ENCODE results near the gene MYO7A. TPM values are rescaled to one million over a fixed set of nuclear protein-coding genes. Genes with fewer than 3 reads are reported as not detected.

MYO7A gene
- total RNA-seq, 1 experiment from 2014 or later, result 3.5 TPM

- Histone ChIP-seq H3F3A (ENCODE audit: insufficient read depth, low read depth) (no peaks in the 10 kb centered on the region), H3K4me1 (replicated peaks; ENCODE audit: insufficient read depth) (no peaks in the 10 kb centered on the region), H3K27me3 (ENCODE audit: insufficient read depth, low read depth) (peaks cover 51% of the 10 kb centered on the region), H3K27ac (no peak overlapping the region), H3K79me2 (ENCODE audit: low read depth) (no peaks in the 10 kb centered on the region), H4K20me1 (ENCODE audit: insufficient read depth) (no peaks in the 10 kb centered on the region), H3K4me2 (no peak overlapping the region), H3K36me3 (ENCODE audit: low read depth) (no peaks in the 10 kb centered on the region), H2AFZ (no peak overlapping the region), H3K9me3 (ENCODE audit: insufficient read depth, low read depth) (no peaks in the 10 kb centered on the region), H3K4me3 (no peak overlapping the region), H3K9me2 (ENCODE audit: insufficient read depth) (no peaks in the 10 kb centered on the region)
- POLR2A ChIA-PET (ENCODE audit: unreplicated experiment), result no interaction called here
- DNase-seq, result no peak
- no TSS peak for BruUV-seq (replicated peaks)
- TF ChIP-seq CTCF (conservative IDR thresholded peaks at IDR 0.05), result no peak
- no peak for TF ChIP-seq EZH2 (IDR thresholded peaks at IDR 0.05; ENCODE audit: low read depth)
- CTCF ChIA-PET, result interaction anchor here (0.6 kb wide), 1 partner anchor 62 kb away, joined by 4 read pairs; no protein-coding TSS in a partner anchor
- intact Hi-C loops (cut with micrococcal nuclease; ENCODE audit: unreplicated experiment), result no loop called here
These were observed 51.0 kb downstream of the MYO7A start for GRCh38 chr11:77179048-77179447.

GRCh38 chr11:77179681-77180080, 51.6 kb downstream of the MYO7A start:
- Histone ChIP-seq H3K36me3 (ENCODE audit: low read depth) (no peaks in the 10 kb centered on the region), H2AFZ (no peak overlapping the region), H3K27ac (no peak overlapping the region), H3K27me3 (ENCODE audit: insufficient read depth, low read depth) (peaks cover 58% of the 10 kb centered on the region), H3K4me3 (no peak overlapping the region), H3K4me1 (replicated peaks; ENCODE audit: insufficient read depth) (no peaks in the 10 kb centered on the region), H3K9me3 (ENCODE audit: insufficient read depth, low read depth) (no peaks in the 10 kb centered on the region), H3K9me2 (ENCODE audit: insufficient read depth) (no peaks in the 10 kb centered on the region), H4K20me1 (ENCODE audit: insufficient read depth) (no peaks in the 10 kb centered on the region), H3F3A (ENCODE audit: insufficient read depth, low read depth) (no peaks in the 10 kb centered on the region), H3K4me2 (no peak overlapping the region), H3K79me2 (ENCODE audit: low read depth) (no peaks in the 10 kb centered on the region)
- ChIA-PET POLR2A (ENCODE audit: unreplicated experiment) (no interaction called here), CTCF (no interaction called here)
- no TSS peak for BruUV-seq (replicated peaks)
- no peak for TF ChIP-seq EZH2 (IDR thresholded peaks at IDR 0.05; ENCODE audit: low read depth)
- no peak for TF ChIP-seq CTCF (conservative IDR thresholded peaks at IDR 0.05)
- DNase-seq, result no peak
- intact Hi-C loops (cut with micrococcal nuclease; ENCODE audit: unreplicated experiment), result no loop called here

GRCh38 chr11:77180346-77180745, 52.3 kb downstream of the MYO7A start:
- Histone ChIP-seq H3K79me2 (ENCODE audit: low read depth) (no peaks in the 10 kb centered on the region), H2AFZ (no peak overlapping the region), H3K27me3 (ENCODE audit: insufficient read depth, low read depth) (peaks cover 64% of the 10 kb centered on the region), H4K20me1 (ENCODE audit: insufficient read depth) (no peaks in the 10 kb centered on the region), H3K27ac (no peak overlapping the region), H3K4me2 (no peak overlapping the region), H3K4me3 (no peak overlapping the region), H3K9me2 (ENCODE audit: insufficient read depth) (no peaks in the 10 kb centered on the region), H3F3A (ENCODE audit: insufficient read depth, low read depth) (no peaks in the 10 kb centered on the region), H3K9me3 (ENCODE audit: insufficient read depth, low read depth) (no peaks in the 10 kb centered on the region), H3K4me1 (replicated peaks; ENCODE audit: insufficient read depth) (no peaks in the 10 kb centered on the region), H3K36me3 (ENCODE audit: low read depth) (no peaks in the 10 kb centered on the region)
- no peak for TF ChIP-seq CTCF (conservative IDR thresholded peaks at IDR 0.05)
- no peak for TF ChIP-seq EZH2 (IDR thresholded peaks at IDR 0.05; ENCODE audit: low read depth)
- CTCF ChIA-PET, result no interaction called here
- no peak for DNase-seq
- POLR2A ChIA-PET (ENCODE audit: unreplicated experiment), result no interaction called here
- intact Hi-C loops (cut with micrococcal nuclease; ENCODE audit: unreplicated experiment), result no loop called here
- BruUV-seq (replicated peaks), result no TSS peak
